Measurements from ENCODE around the gene TMEM254.

GRCh38 chr10:80068270-80068669, 10.2 kb upstream of the TMEM254 start:
- no peak for TF ChIP-seq CTCF (IDR thresholded peaks at IDR 0.05)
- no peak for TF ChIP-seq POLR2A (IDR thresholded peaks at IDR 0.05)

All from gastroesophageal sphincter (tissue), 3 donors.